ENCODE results near the gene CDH23. TPM values are rescaled to one million over a fixed set of nuclear protein-coding genes. Genes with fewer than 3 reads are reported as not detected.

Gene CDH23
- polyA plus RNA-seq: 1 to 10 TPM; 1.6 to 3.2 TPM

- Histone ChIP-seq H3K27ac (ENCODE audit: low read depth in 2 of 2, low read length in 1 of 2) (no peak within 1 kb of the TSS), H3K36me3 (ENCODE audit: control insufficient read depth in 2 of 2, insufficient read depth in 2 of 2, low read length in 1 of 2) (no peaks in the 10 kb centered on the region), H3K4me1 (ENCODE audit: control insufficient read depth in 2 of 2, insufficient read depth in 2 of 2, low read length in 1 of 2) (peaks cover 0 to 14% of the 10 kb centered on the region in 2 donors), H3K9me3 (ENCODE audit: control insufficient read depth in 2 of 2, insufficient read depth in 1 of 2, low read depth in 1 of 2, low read length in 1 of 2) (no peaks in the 10 kb centered on the region), H3K4me3 (ENCODE audit: low read depth in 1 of 2, low read length in 2 of 2) (peak within 1 kb of the TSS; percentile 36 to 42), H3K27me3 (ENCODE audit: control insufficient read depth in 1 of 2, insufficient read depth in 2 of 2, low read length in 2 of 2) (peaks cover 0 to 7% of the 10 kb centered on the region in 2 donors)
- 2 to 4% methylated on average over 35 to 91 of the region's 91 CpGs for WGBS, 2 donors
Observed at GRCh38 chr10:71396711-71397295, at the start of gene CDH23. TSS of gene CDH23 (plus strand) at chr10:71396920. CDS start at chr10:71439832, 42,912 bp downstream.

- no peaks in the 10 kb centered on the region for H3K36me3 ChIP-seq (ENCODE audit: control insufficient read depth in 2 of 2, insufficient read depth in 2 of 2, low read length in 1 of 2)
- no peak overlapping the region for H3K4me3 ChIP-seq (ENCODE audit: low read depth in 1 of 2, low read length in 2 of 2)
- no peaks in the 10 kb centered on the region for H3K9me3 ChIP-seq (ENCODE audit: control insufficient read depth in 2 of 2, insufficient read depth in 1 of 2, low read depth in 1 of 2, low read length in 1 of 2)
- H3K27ac ChIP-seq (ENCODE audit: low read depth in 2 of 2, low read length in 1 of 2): no peak overlapping the region
- peaks cover 0 to 3% of the 10 kb centered on the region in 2 donors for H3K4me1 ChIP-seq (ENCODE audit: control insufficient read depth in 2 of 2, insufficient read depth in 2 of 2, low read length in 1 of 2)
- no peaks in the 10 kb centered on the region for H3K27me3 ChIP-seq (ENCODE audit: control insufficient read depth in 1 of 2, insufficient read depth in 2 of 2, low read length in 2 of 2)
- 71 to 78% methylated on average over 14 of the region's 14 CpGs for WGBS, 2 donors
Observed at GRCh38 chr10:71347587-71348395, 48.9 kb upstream of the CDH23 start.

GRCh38 chr10:71348850-71349249 lies 47.9 kb upstream of the CDH23 start:
- 93 to 96% methylated on average over 1 of the region's 1 CpG for WGBS, 2 donors
- Histone ChIP-seq H3K36me3 (ENCODE audit: control insufficient read depth in 2 of 2, insufficient read depth in 2 of 2, low read length in 1 of 2) (no peaks in the 10 kb centered on the region), H3K27ac (ENCODE audit: low read depth in 2 of 2, low read length in 1 of 2) (no peak overlapping the region), H3K4me3 (ENCODE audit: low read depth in 1 of 2, low read length in 2 of 2) (no peak overlapping the region), H3K4me1 (ENCODE audit: control insufficient read depth in 2 of 2, insufficient read depth in 2 of 2, low read length in 1 of 2) (peaks cover 0 to 3% of the 10 kb centered on the region in 2 donors), H3K9me3 (ENCODE audit: control insufficient read depth in 2 of 2, insufficient read depth in 1 of 2, low read depth in 1 of 2, low read length in 1 of 2) (no peaks in the 10 kb centered on the region), H3K27me3 (ENCODE audit: control insufficient read depth in 1 of 2, insufficient read depth in 2 of 2, low read length in 2 of 2) (no peaks in the 10 kb centered on the region)

- Histone ChIP-seq H3K4me1 (ENCODE audit: control insufficient read depth in 2 of 2, insufficient read depth in 2 of 2, low read length in 1 of 2) (peaks cover 0 to 3% of the 10 kb centered on the region in 2 donors), H3K36me3 (ENCODE audit: control insufficient read depth in 2 of 2, insufficient read depth in 2 of 2, low read length in 1 of 2) (no peaks in the 10 kb centered on the region), H3K27ac (ENCODE audit: low read depth in 2 of 2, low read length in 1 of 2) (no peak overlapping the region), H3K4me3 (ENCODE audit: low read depth in 1 of 2, low read length in 2 of 2) (no peak overlapping the region), H3K27me3 (ENCODE audit: control insufficient read depth in 1 of 2, insufficient read depth in 2 of 2, low read length in 2 of 2) (no peaks in the 10 kb centered on the region), H3K9me3 (ENCODE audit: control insufficient read depth in 2 of 2, insufficient read depth in 1 of 2, low read depth in 1 of 2, low read length in 1 of 2) (no peaks in the 10 kb centered on the region)
- 90 to 95% methylated on average over 7 of the region's 7 CpGs for WGBS, 2 donors
Observed at GRCh38 chr10:71349406-71349805, 47.3 kb upstream of the CDH23 start.

- Histone ChIP-seq H3K27ac (ENCODE audit: low read depth in 2 of 2, low read length in 1 of 2) (no peak overlapping the region), H3K4me3 (ENCODE audit: low read depth in 1 of 2, low read length in 2 of 2) (no peak overlapping the region), H3K36me3 (ENCODE audit: control insufficient read depth in 2 of 2, insufficient read depth in 2 of 2, low read length in 1 of 2) (peaks cover 0 to 7% of the 10 kb centered on the region in 2 donors), H3K4me1 (ENCODE audit: control insufficient read depth in 2 of 2, insufficient read depth in 2 of 2, low read length in 1 of 2) (peaks cover 0 to 3% of the 10 kb centered on the region in 2 donors), H3K27me3 (ENCODE audit: control insufficient read depth in 1 of 2, insufficient read depth in 2 of 2, low read length in 2 of 2) (no peaks in the 10 kb centered on the region), H3K9me3 (ENCODE audit: control insufficient read depth in 2 of 2, insufficient read depth in 1 of 2, low read depth in 1 of 2, low read length in 1 of 2) (no peaks in the 10 kb centered on the region)
- 83 to 85% methylated on average over 6 of the region's 6 CpGs for WGBS, 2 donors
Observed at GRCh38 chr10:71351087-71351486, 45.6 kb upstream of the CDH23 start.

- Histone ChIP-seq H3K4me3 (ENCODE audit: low read depth in 1 of 2, low read length in 2 of 2) (no peak overlapping the region), H3K27me3 (ENCODE audit: control insufficient read depth in 1 of 2, insufficient read depth in 2 of 2, low read length in 2 of 2) (no peaks in the 10 kb centered on the region), H3K9me3 (ENCODE audit: control insufficient read depth in 2 of 2, insufficient read depth in 1 of 2, low read depth in 1 of 2, low read length in 1 of 2) (no peaks in the 10 kb centered on the region), H3K27ac (ENCODE audit: low read depth in 2 of 2, low read length in 1 of 2) (no peak overlapping the region), H3K4me1 (ENCODE audit: control insufficient read depth in 2 of 2, insufficient read depth in 2 of 2, low read length in 1 of 2) (peaks cover 0 to 3% of the 10 kb centered on the region in 2 donors), H3K36me3 (ENCODE audit: control insufficient read depth in 2 of 2, insufficient read depth in 2 of 2, low read length in 1 of 2) (peaks cover 0 to 8% of the 10 kb centered on the region in 2 donors)
- 67 to 76% methylated on average over 14 of the region's 14 CpGs for WGBS, 2 donors
Observed at GRCh38 chr10:71351628-71352319, 44.9 kb upstream of the CDH23 start.

GRCh38 chr10:71353639-71354038 lies 43.1 kb upstream of the CDH23 start:
- no peak overlapping the region for H3K27ac ChIP-seq (ENCODE audit: low read depth in 2 of 2, low read length in 1 of 2)
- no peaks in the 10 kb centered on the region for H3K27me3 ChIP-seq (ENCODE audit: control insufficient read depth in 1 of 2, insufficient read depth in 2 of 2, low read length in 2 of 2)
- peaks cover 0 to 3% of the 10 kb centered on the region in 2 donors for H3K4me1 ChIP-seq (ENCODE audit: control insufficient read depth in 2 of 2, insufficient read depth in 2 of 2, low read length in 1 of 2)
- 73 to 80% methylated on average over 9 of the region's 9 CpGs for WGBS, 2 donors
- H3K9me3 ChIP-seq (ENCODE audit: control insufficient read depth in 2 of 2, insufficient read depth in 1 of 2, low read depth in 1 of 2, low read length in 1 of 2): no peaks in the 10 kb centered on the region
- H3K4me3 ChIP-seq (ENCODE audit: low read depth in 1 of 2, low read length in 2 of 2): no peak overlapping the region
- H3K36me3 ChIP-seq (ENCODE audit: control insufficient read depth in 2 of 2, insufficient read depth in 2 of 2, low read length in 1 of 2): peaks cover 0 to 14% of the 10 kb centered on the region in 2 donors

- Histone ChIP-seq H3K9me3 (ENCODE audit: control insufficient read depth in 2 of 2, insufficient read depth in 1 of 2, low read depth in 1 of 2, low read length in 1 of 2) (no peaks in the 10 kb centered on the region), H3K36me3 (ENCODE audit: control insufficient read depth in 2 of 2, insufficient read depth in 2 of 2, low read length in 1 of 2) (peaks cover 0 to 14% of the 10 kb centered on the region in 2 donors), H3K4me1 (ENCODE audit: control insufficient read depth in 2 of 2, insufficient read depth in 2 of 2, low read length in 1 of 2) (peaks cover 0 to 3% of the 10 kb centered on the region in 2 donors), H3K4me3 (ENCODE audit: low read depth in 1 of 2, low read length in 2 of 2) (no peak overlapping the region), H3K27me3 (ENCODE audit: control insufficient read depth in 1 of 2, insufficient read depth in 2 of 2, low read length in 2 of 2) (no peaks in the 10 kb centered on the region), H3K27ac (ENCODE audit: low read depth in 2 of 2, low read length in 1 of 2) (no peak overlapping the region)
- WGBS, 2 donors: 85 to 90% methylated on average over 7 of the region's 7 CpGs
Observed at GRCh38 chr10:71354776-71355175, 41.9 kb upstream of the CDH23 start.

- Histone ChIP-seq H3K9me3 (ENCODE audit: control insufficient read depth in 2 of 2, insufficient read depth in 1 of 2, low read depth in 1 of 2, low read length in 1 of 2) (no peaks in the 10 kb centered on the region), H3K4me1 (ENCODE audit: control insufficient read depth in 2 of 2, insufficient read depth in 2 of 2, low read length in 1 of 2) (peaks cover 0 to 3% of the 10 kb centered on the region in 2 donors), H3K36me3 (ENCODE audit: control insufficient read depth in 2 of 2, insufficient read depth in 2 of 2, low read length in 1 of 2) (peaks cover 0 to 14% of the 10 kb centered on the region in 2 donors), H3K27me3 (ENCODE audit: control insufficient read depth in 1 of 2, insufficient read depth in 2 of 2, low read length in 2 of 2) (no peaks in the 10 kb centered on the region), H3K27ac (ENCODE audit: low read depth in 2 of 2, low read length in 1 of 2) (no peak overlapping the region), H3K4me3 (ENCODE audit: low read depth in 1 of 2, low read length in 2 of 2) (no peak overlapping the region)
- WGBS, 2 donors: 93 to 99% methylated on average over 12 of the region's 12 CpGs
Observed at GRCh38 chr10:71355886-71356285, 40.8 kb upstream of the CDH23 start.

All from esophagus (tissue), 2 donors.